ENCODE data around the gene BEND4.

DNA sequence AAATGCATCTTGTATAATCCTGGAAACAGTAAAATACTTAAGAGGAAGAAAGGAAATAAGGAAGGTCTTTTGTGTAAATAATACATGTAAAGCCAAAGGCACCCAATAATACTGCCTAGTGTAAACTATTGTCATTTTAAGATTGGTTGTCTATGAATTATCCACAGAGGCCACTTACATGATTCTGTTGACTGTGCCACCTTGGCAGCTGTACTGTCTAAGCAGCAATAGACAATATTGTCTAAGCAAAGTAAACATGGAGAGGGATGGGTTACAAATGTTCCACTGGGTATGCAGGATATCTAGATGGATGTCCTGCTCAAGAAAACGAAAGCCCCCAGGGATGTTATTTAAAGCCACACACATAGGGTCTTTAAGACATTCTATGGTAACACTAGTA, 19.4 kb downstream of the BEND4 start:
- TF ChIP-seq, protein P1, sequence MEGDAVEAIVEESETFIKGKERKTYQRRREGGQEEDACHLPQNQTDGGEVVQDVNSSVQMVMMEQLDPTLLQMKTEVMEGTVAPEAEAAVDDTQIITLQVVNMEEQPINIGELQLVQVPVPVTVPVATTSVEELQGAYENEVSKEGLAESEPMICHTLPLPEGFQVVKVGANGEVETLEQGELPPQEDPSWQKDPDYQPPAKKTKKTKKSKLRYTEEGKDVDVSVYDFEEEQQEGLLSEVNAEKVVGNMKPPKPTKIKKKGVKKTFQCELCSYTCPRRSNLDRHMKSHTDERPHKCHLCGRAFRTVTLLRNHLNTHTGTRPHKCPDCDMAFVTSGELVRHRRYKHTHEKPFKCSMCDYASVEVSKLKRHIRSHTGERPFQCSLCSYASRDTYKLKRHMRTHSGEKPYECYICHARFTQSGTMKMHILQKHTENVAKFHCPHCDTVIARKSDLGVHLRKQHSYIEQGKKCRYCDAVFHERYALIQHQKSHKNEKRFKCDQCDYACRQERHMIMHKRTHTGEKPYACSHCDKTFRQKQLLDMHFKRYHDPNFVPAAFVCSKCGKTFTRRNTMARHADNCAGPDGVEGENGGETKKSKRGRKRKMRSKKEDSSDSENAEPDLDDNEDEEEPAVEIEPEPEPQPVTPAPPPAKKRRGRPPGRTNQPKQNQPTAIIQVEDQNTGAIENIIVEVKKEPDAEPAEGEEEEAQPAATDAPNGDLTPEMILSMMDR (conservative IDR thresholded peaks at IDR 0.05; ENCODE audit: low read depth, low read length): no peak
- TF ChIP-seq EZH2 (IDR thresholded peaks at IDR 0.05; ENCODE audit: borderline replicate concordance, low read depth, low read length, poor library complexity, severe bottlenecking): no peak

All from A673 (cell line).